Smooth muscle cell (in vitro differentiated cells): ENCODE data around the gene PLAGL2. TPM values are rescaled to one million over a fixed set of nuclear protein-coding genes. Genes with fewer than 3 reads are reported as not detected.

Experiments
- DNase-seq: peaks from one replicate; lab custom pipeline; 2025; ENCODE audit not compliant: unreplicated experiment; lab: John Stamatoyannopoulos, UW
- H2AFZ ChIP-seq: fragments of 200-600 bp; sonication (generic); 2 replicates; pipeline ENCODE4 v1.6.0; 2016; ENCODE audit warnings: antibody characterized with exemption, low read depth, mild to moderate bottlenecking
- H3F3A ChIP-seq: fragments of 200-600 bp; sonication (generic); 2 replicates; pipeline ENCODE4 v1.6.0; 2017; ENCODE audit warnings: antibody characterized with exemption, low read depth
- H3K27ac ChIP-seq: fragments of 200-600 bp; sonication (generic); 2 replicates; pipeline ENCODE4 v1.5.1; 2016; ENCODE audit warnings: low read depth, mild to moderate bottlenecking
- H3K27me3 ChIP-seq: fragments of 200-600 bp; sonication (generic); 2 replicates; pipeline ENCODE4 v1.6.1; 2016; ENCODE audit warnings: low read depth, mild to moderate bottlenecking
- H3K36me3 ChIP-seq: fragments of 200-600 bp; sonication (generic); 2 replicates; pipeline ENCODE4 v1.5.1; 2016; ENCODE audit warnings: low read depth
- H3K4me1 ChIP-seq: fragments of 200-600 bp; sonication (generic); 2 replicates; pipeline ENCODE4 v1.5.1; 2016; ENCODE audit warnings: low read depth
- H3K4me2 ChIP-seq: fragments of 200-600 bp; sonication (generic); 2 replicates; pipeline ENCODE4 v1.6.0; 2016; ENCODE audit warnings: mild to moderate bottlenecking
- H3K4me3 ChIP-seq: fragments of 200-600 bp; sonication (generic); 2 replicates; pipeline ENCODE4 v1.5.1; 2016; ENCODE audit warnings: mild to moderate bottlenecking
- H3K79me2 ChIP-seq: fragments of 200-600 bp; sonication (generic); 2 replicates; pipeline ENCODE4 v1.6.0; 2016; ENCODE audit warnings: low read depth, mild to moderate bottlenecking
- H3K9ac ChIP-seq: fragments of 200-600 bp; sonication (generic); 2 replicates; pipeline ENCODE4 v1.6.0; 2016; ENCODE audit warnings: low read depth
- H3K9me3 ChIP-seq: fragments of 200-600 bp; sonication (generic); replicated peaks from 2 replicates; pipeline ENCODE4 v1.5.1; 2016; ENCODE audit warnings: low read depth
- H4K20me1 ChIP-seq: fragments of 200-600 bp; sonication (generic); 2 replicates; pipeline ENCODE4 v1.6.0; 2016; ENCODE audit warnings: low read depth
- WGBS: methylation state at CpG from one replicate; pipeline ENCODE4 v1.1.7; 2016; ENCODE audit warnings: low lambda C conversion rate; 5-methylcytosine and 5-hydroxymethylcytosine counted together
- polyA plus RNA-seq: library from polyadenylated mRNA; unstranded; fragments of >200 nt; fragmentation: Nextera tagmentation; extraction: Ambion mirVana; gene quantifications from 2 replicates; pipeline ENCODE4 v1.2.1, GENCODE V29; 2016
- total RNA-seq: library from RNA; depleted of rRNA; stranded (reverse); fragments of >200 nt; gene quantifications from 2 replicates; pipeline ENCODE4 v1.2.3, GENCODE V29; 2014
- TF ChIP-seq, protein P1 (sequence below): fragments of 200-600 bp; sonication (generic); IDR thresholded peaks from 2 replicates; pipeline ENCODE4 v1.5.1; 2017; ENCODE audit warnings: borderline replicate concordance, mild to moderate bottlenecking, antibody characterized with exemption; ENCODE audit not compliant: insufficient read depth, poor library complexity, severe bottlenecking

The PLAGL2 gene
- total and polyA plus RNA-seq, 2 experiments from 2014 or later: 10.4 to 18.7 TPM

DNA sequence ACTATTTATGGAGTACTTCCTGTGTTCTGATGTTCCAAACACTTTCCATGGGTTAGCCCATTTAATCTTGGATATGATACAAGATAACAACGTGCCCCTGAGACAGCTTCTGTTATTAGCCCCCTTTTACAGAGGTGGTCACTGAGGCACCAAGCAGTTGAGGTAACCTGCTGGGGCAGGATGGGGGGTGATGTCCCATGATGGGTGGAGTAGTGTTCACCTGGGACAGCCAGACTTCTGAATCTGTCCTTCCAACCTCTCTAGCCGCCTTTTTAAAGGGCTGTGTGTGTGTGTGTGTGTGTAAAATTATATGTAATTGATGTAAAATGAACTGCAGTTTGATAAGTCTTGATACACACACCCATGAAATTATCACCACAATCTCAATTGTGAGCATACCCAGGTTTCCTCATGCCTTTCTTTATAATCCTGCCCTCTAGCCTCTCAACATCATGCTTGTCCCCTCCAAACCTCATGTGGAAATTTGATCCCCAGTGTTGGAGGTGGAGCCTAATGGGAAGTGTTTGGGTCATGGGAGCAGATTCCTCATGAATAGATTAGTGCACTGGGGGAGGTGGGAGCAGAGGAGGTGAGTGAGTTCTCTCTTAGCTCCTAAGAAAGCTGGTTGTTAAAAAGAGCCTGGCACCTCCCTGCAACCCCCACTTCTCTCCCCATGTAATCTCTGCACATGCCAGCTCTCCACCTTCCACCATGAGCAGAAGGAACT lies 39.2 kb downstream of the PLAGL2 start:
- Histone ChIP-seq H3K9ac (no peak overlapping the region), H3K27ac (no peak overlapping the region), H3K79me2 (no peaks in the 10 kb centered on the region), H4K20me1 (no peaks in the 10 kb centered on the region), H2AFZ (no peak overlapping the region), H3K27me3 (no peaks in the 10 kb centered on the region), H3F3A (no peaks in the 10 kb centered on the region), H3K4me1 (no peaks in the 10 kb centered on the region), H3K9me3 (no peaks in the 10 kb centered on the region), H3K4me2 (no peak overlapping the region), H3K4me3 (no peak overlapping the region), H3K36me3 (no peaks in the 10 kb centered on the region)
- WGBS: 88% methylated on average over 2 of the region's 2 CpGs
- TF ChIP-seq, protein P1, sequence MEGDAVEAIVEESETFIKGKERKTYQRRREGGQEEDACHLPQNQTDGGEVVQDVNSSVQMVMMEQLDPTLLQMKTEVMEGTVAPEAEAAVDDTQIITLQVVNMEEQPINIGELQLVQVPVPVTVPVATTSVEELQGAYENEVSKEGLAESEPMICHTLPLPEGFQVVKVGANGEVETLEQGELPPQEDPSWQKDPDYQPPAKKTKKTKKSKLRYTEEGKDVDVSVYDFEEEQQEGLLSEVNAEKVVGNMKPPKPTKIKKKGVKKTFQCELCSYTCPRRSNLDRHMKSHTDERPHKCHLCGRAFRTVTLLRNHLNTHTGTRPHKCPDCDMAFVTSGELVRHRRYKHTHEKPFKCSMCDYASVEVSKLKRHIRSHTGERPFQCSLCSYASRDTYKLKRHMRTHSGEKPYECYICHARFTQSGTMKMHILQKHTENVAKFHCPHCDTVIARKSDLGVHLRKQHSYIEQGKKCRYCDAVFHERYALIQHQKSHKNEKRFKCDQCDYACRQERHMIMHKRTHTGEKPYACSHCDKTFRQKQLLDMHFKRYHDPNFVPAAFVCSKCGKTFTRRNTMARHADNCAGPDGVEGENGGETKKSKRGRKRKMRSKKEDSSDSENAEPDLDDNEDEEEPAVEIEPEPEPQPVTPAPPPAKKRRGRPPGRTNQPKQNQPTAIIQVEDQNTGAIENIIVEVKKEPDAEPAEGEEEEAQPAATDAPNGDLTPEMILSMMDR: no peak
- no peak for DNase-seq

DNA sequence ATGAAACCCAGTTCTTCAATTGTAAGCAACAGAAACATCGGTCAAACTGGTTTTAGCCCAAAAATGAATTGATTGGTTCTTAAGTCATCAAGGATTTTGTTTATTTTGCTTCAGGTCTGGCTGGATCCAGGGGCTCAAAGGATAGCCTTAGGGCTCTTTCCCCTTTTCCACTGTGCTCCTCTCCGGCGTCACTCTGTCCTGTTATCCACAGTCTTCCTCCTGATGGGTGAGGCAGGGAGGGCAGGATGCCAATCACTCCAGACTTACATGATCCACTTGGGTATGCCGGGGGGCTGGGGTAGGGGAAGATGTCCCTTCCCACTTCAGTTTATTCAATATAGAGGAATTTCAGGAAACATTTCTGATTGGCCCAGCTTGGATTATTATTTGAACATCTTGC lies 40.0 kb downstream of the PLAGL2 start:
- H3K9me3 ChIP-seq: no peaks in the 10 kb centered on the region
- DNase-seq: no peak
- WGBS: 98% methylated on average over 4 of the region's 4 CpGs

DNA sequence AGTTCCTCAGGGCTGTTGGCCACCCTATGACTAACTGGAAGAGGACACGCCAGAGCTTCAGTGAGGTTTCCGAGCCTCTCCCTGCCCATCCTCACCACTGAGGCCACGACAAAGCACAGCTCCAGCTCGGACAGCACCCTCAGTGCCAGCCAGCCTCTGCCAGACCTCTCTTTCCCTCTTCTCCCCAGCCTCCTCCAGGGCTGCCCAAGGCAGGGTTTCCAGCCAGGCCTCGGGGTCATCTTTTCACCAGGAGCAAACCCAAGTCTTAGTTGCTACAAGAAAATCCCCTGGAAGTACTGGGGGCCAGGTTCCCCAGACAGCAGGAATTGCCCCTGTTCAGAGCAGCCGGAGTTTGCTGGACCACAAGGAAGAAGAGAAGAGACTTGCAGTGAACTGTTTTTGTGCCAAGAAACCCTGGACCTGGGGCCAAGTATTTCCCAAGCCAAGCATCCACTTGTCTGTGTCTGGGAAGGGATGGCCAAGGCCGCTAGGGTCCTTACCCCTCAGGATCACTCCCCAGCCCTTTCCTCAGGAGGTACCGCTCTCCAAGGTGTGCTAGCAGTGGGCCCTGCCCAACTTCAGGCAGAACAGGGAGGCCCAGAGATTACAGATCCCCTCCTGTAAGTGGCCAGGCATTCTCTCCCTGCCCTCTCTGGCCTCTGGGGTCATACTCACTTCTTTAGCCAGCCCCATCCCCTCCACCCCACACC lies 41.6 kb downstream of the PLAGL2 start:
- 97% methylated on average over 8 of the region's 8 CpGs for WGBS
- DNase-seq: no peak
- H3K4me3 ChIP-seq: no peak overlapping the region

More for the DNA sequence above, 40.0 kb downstream of the PLAGL2 start:
- H3K27ac ChIP-seq: no peak overlapping the region
- H3K27me3 ChIP-seq: no peaks in the 10 kb centered on the region
- H3K9ac ChIP-seq: no peak overlapping the region
- H2AFZ ChIP-seq: no peak overlapping the region
- no peaks in the 10 kb centered on the region for H3F3A ChIP-seq
- H3K4me1 ChIP-seq: no peaks in the 10 kb centered on the region
- no peak overlapping the region for H3K4me3 ChIP-seq
- TF ChIP-seq, protein P1: no peak
- H3K36me3 ChIP-seq: no peaks in the 10 kb centered on the region
- H3K4me2 ChIP-seq: no peak overlapping the region
- no peaks in the 10 kb centered on the region for H4K20me1 ChIP-seq
- no peaks in the 10 kb centered on the region for H3K79me2 ChIP-seq

More for the DNA sequence above, 41.6 kb downstream of the PLAGL2 start:
- H3K4me1 ChIP-seq: no peaks in the 10 kb centered on the region
- H3K27me3 ChIP-seq: no peaks in the 10 kb centered on the region
- H3K9ac ChIP-seq: no peak overlapping the region
- H3K27ac ChIP-seq: no peak overlapping the region
- H3F3A ChIP-seq: no peaks in the 10 kb centered on the region
- no peak overlapping the region for H3K4me2 ChIP-seq
- H3K36me3 ChIP-seq: peaks cover 10% of the 10 kb centered on the region
- no peaks in the 10 kb centered on the region for H3K79me2 ChIP-seq
- H3K9me3 ChIP-seq: no peaks in the 10 kb centered on the region
- TF ChIP-seq, protein P1: no peak
- no peak overlapping the region for H2AFZ ChIP-seq
- no peaks in the 10 kb centered on the region for H4K20me1 ChIP-seq
